Lower leg skin (tissue), 3 donors: ENCODE data around the gene CABLES1.

Experiments used
- POLR2A ChIP-seq, 2 donors: fragments of 450-650 bp; IDR thresholded peaks; one replicate each; pipeline ENCODE4 v1.6.1; 2016 to 2017; ENCODE audit warnings: antibody characterized with exemption in 2 of 2, mild to moderate bottlenecking in 1 of 2, moderate library complexity in 1 of 2
- TF ChIP-seq, protein P1 (sequence below), 3 donors: fragments of 450-650 bp; IDR thresholded peaks; one replicate each; pipeline ENCODE4 v1.5.1; 2016; ENCODE audit warnings: antibody characterized with exemption in 3 of 3, mild to moderate bottlenecking in 3 of 3, moderate library complexity in 2 of 3

- TF ChIP-seq, protein P1, sequence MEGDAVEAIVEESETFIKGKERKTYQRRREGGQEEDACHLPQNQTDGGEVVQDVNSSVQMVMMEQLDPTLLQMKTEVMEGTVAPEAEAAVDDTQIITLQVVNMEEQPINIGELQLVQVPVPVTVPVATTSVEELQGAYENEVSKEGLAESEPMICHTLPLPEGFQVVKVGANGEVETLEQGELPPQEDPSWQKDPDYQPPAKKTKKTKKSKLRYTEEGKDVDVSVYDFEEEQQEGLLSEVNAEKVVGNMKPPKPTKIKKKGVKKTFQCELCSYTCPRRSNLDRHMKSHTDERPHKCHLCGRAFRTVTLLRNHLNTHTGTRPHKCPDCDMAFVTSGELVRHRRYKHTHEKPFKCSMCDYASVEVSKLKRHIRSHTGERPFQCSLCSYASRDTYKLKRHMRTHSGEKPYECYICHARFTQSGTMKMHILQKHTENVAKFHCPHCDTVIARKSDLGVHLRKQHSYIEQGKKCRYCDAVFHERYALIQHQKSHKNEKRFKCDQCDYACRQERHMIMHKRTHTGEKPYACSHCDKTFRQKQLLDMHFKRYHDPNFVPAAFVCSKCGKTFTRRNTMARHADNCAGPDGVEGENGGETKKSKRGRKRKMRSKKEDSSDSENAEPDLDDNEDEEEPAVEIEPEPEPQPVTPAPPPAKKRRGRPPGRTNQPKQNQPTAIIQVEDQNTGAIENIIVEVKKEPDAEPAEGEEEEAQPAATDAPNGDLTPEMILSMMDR (IDR thresholded peaks at IDR 0.05), result no peak
- TF ChIP-seq POLR2A (IDR thresholded peaks at IDR 0.05), result no peak
Observed at GRCh38 chr18:23274638-23275482, 139.6 kb downstream of the CABLES1 start.
